HCT116 (cell line): ENCODE measurements around the gene CWC27. TPM values are rescaled to one million over a fixed set of nuclear protein-coding genes. Genes with fewer than 3 reads are reported as not detected.

Experiments
- ATAC-seq: fragments of 200-7000 bp; cut with Tn5 transposase; 2 replicates; pipeline ENCODE4 v1.9.1; 2020; ENCODE audit warnings: mild to moderate bottlenecking, moderate library complexity
- BruUV-seq: library from RNA; stranded (reverse); fragments of 400-500 nt; replicated peaks from 2 replicates; lab custom pipeline; 2021; lab: Mats Ljungman, UMichigan
- CTCF ChIA-PET: fragments of 300-600 bp; sonication (Branson Sonifier 250); formaldehyde crosslinking; loops from one replicate; lab custom pipeline; 2021; ENCODE audit warnings: antibody characterized with exemption; lab: Charles Lee
- POLR2A ChIA-PET: fragments of 300-600, 350-600 bp; sonication (Branson Sonifier 250); formaldehyde crosslinking; loops from one replicate; lab custom pipeline; 2021; ENCODE audit warnings: antibody characterized with exemption; lab: Charles Lee
- RAD21 ChIA-PET, 2 experiments: fragments of 300-600 bp; sonication (Branson Sonifier 250); formaldehyde crosslinking; loops; one replicate each; lab custom pipeline; 2023; ENCODE audit warnings: low total read pairs in 2 of 2; ENCODE audit not compliant: uncharacterized antibody in 2 of 2, unreplicated experiment in 2 of 2, low non-redundant PET in 1 of 2; lab: Charles Lee
- DNase-seq: peaks from one replicate; pipeline ENCODE4 v3.0.0-alpha.2; 2010; ENCODE audit warnings: low read depth, low spot score
- H2AFZ ChIP-seq: fragments of 200-600 bp; shearing (Covaris generic), sonication (generic); 2 replicates; pipeline ENCODE4 v1.6.1; 2017; ENCODE audit warnings: low read depth, mixed run types, mixed read lengths, antibody characterized with exemption, low read length; ENCODE audit not compliant: poor library complexity, severe bottlenecking
- H3K27ac ChIP-seq: 2 replicates; pipeline ENCODE4 v1.5.1; 2012; ENCODE audit warnings: low read depth, low read length
- H3K27me3 ChIP-seq: fragments of 200-600 bp; sonication (generic); 2 replicates; pipeline ENCODE4 v1.6.1; 2016; ENCODE audit warnings: mixed run types, low read length, mixed read lengths; ENCODE audit not compliant: insufficient read depth
- H3K36me3 ChIP-seq, 2 experiments: fragments of 200-500 bp in 1 of 2; fragments of 200-600 bp in 1 of 2; sonication (Bioruptor generic) in 1 of 2; sonication (generic) in 1 of 2; 2 replicates each; pipeline versions ENCODE4 v1.5.1 to v1.6.1; 2014 to 2016; ENCODE audit warnings: low read length in 2 of 2, inconsistent platforms in 1 of 2, mixed read lengths in 1 of 2, mixed run types in 1 of 2; ENCODE audit not compliant: insufficient read depth in 2 of 2, control insufficient read depth in 1 of 2
- H3K4me1 ChIP-seq, 2 experiments: fragments of 200-600 bp in 1 of 2; sonication (generic) in 1 of 2; 2 replicates each; pipeline versions ENCODE4 v1.5.1 to v1.6.1; 2012 to 2017; ENCODE audit warnings: low read length in 2 of 2, inconsistent platforms in 1 of 2, mild to moderate bottlenecking in 1 of 2, mixed read lengths in 1 of 2, mixed run types in 1 of 2, moderate library complexity in 1 of 2; ENCODE audit not compliant: insufficient read depth in 2 of 2, control insufficient read depth in 1 of 2
- H3K4me2 ChIP-seq: fragments of 200-600 bp; sonication (generic); 2 replicates; pipeline ENCODE4 v1.6.1; 2017; ENCODE audit warnings: mixed run types, low read length, mixed read lengths
- H3K4me3 ChIP-seq, 2 experiments: fragments of 200-600 bp in 1 of 2; sonication (generic) in 1 of 2; replicated peaks in 1 of 2; 2 replicates each; pipeline ENCODE4 v1.5.1; 2011 to 2016; ENCODE audit warnings: low read length in 2 of 2, control low read depth in 1 of 2, low read depth in 1 of 2, mild to moderate bottlenecking in 1 of 2, mixed read lengths in 1 of 2, mixed run types in 1 of 2
- H3K79me2 ChIP-seq: fragments of 200-600 bp; sonication (generic); 2 replicates; pipeline ENCODE4 v1.6.1; 2017; ENCODE audit warnings: mild to moderate bottlenecking, mixed run types, low read length, moderate library complexity, mixed read lengths; ENCODE audit not compliant: insufficient read depth
- H3K9ac ChIP-seq: fragments of 200-600 bp; sonication (generic); 2 replicates; pipeline ENCODE4 v1.6.1; 2016; ENCODE audit warnings: low read length, mixed read lengths
- H3K9me2 ChIP-seq: fragments of 200-600 bp; sonication (generic), shearing (Covaris generic); 2 replicates; pipeline ENCODE4 v1.6.1; 2017; ENCODE audit warnings: mixed run types, mild to moderate bottlenecking, moderate library complexity; ENCODE audit not compliant: insufficient read depth
- H3K9me3 ChIP-seq, 2 experiments: fragments of 200-500 bp in 1 of 2; fragments of 200-600 bp in 1 of 2; sonication (Bioruptor generic) in 1 of 2; sonication (generic) in 1 of 2; 2 replicates each; pipeline ENCODE4 v1.6.1; 2014 to 2017; ENCODE audit warnings: low read length in 2 of 2, mixed read lengths in 2 of 2, inconsistent platforms in 1 of 2, low read depth in 1 of 2, mild to moderate bottlenecking in 1 of 2, mixed run types in 1 of 2, moderate library complexity in 1 of 2; ENCODE audit not compliant: control insufficient read depth in 1 of 2, insufficient read depth in 1 of 2
- H4K20me1 ChIP-seq: fragments of 200-600 bp; sonication (generic), shearing (Covaris generic); 2 replicates; pipeline ENCODE4 v1.6.1; 2017; ENCODE audit warnings: mixed run types, mild to moderate bottlenecking, moderate library complexity; ENCODE audit not compliant: insufficient read depth
- ATF3 ChIP-seq: IDR thresholded peaks from 2 replicates; pipeline ENCODE4 v1.6.1; 2012
- CBX3 ChIP-seq: IDR thresholded peaks from 2 replicates; pipeline ENCODE4 v1.6.1; 2012; ENCODE audit warnings: low read depth
- FOSL1 ChIP-seq: IDR thresholded peaks from 2 replicates; pipeline ENCODE4 v1.6.1; 2012; ENCODE audit warnings: low read depth
- JUND ChIP-seq: IDR thresholded peaks from 2 replicates; pipeline ENCODE4 v1.6.1; 2012
- POLR2A ChIP-seq: IDR thresholded peaks from 2 replicates; pipeline ENCODE4 v1.7.0; 2011; ENCODE audit warnings: borderline replicate concordance; ENCODE audit not compliant: insufficient read depth, insufficient read length; ENCODE audit errors: extremely low read depth
- POLR2AphosphoS5 ChIP-seq: IDR thresholded peaks from 2 replicates; pipeline ENCODE4 v1.6.1; 2011; ENCODE audit warnings: mild to moderate bottlenecking, low read depth, low read length, moderate library complexity
- REST ChIP-seq: IDR thresholded peaks from 2 replicates; pipeline ENCODE4 v1.6.1; 2012; ENCODE audit warnings: low read depth
- SIN3A ChIP-seq: IDR thresholded peaks from 2 replicates; pipeline ENCODE4 v1.6.1; 2012; ENCODE audit warnings: low read depth
- SP1 ChIP-seq: IDR thresholded peaks from 2 replicates; pipeline ENCODE4 v1.6.1; 2012; ENCODE audit warnings: low read depth
- TCF7L2 ChIP-seq: IDR thresholded peaks from 2 replicates; pipeline ENCODE4 v1.7.0; 2011; ENCODE audit warnings: borderline replicate concordance, inconsistent platforms; ENCODE audit not compliant: insufficient read depth, insufficient read length; ENCODE audit errors: extremely low read depth
- YY1 ChIP-seq: IDR thresholded peaks from 2 replicates; pipeline ENCODE4 v1.6.1; 2011; ENCODE audit warnings: low read length, low read depth, moderate library complexity, mild to moderate bottlenecking; ENCODE audit not compliant: insufficient replicate concordance; ENCODE audit errors: extremely low read depth
- ZFX ChIP-seq: fragments of 450-650 bp; IDR thresholded peaks from 2 replicates; pipeline ENCODE4 v1.6.1; 2017
- intact Hi-C: fragments of 100-400 bp; cut with micrococcal nuclease; formaldehyde crosslinking; loops from 2 replicates; pipeline ENCODE4 v1.10.0; 2022
- total RNA-seq: library from RNA; stranded (reverse); gene quantifications from one replicate; pipeline ENCODE4 v1.2.1, GENCODE V29; 2021; ENCODE audit not compliant: unreplicated experiment

CWC27 gene
- total RNA-seq, 1 experiment from 2014 or later, result 29.1 TPM

GRCh38 chr5:64767959-64768357, 772 bp upstream of the CWC27 start:
- H3K9me3 ChIP-seq, result no peaks in the 10 kb centered on the region
- H3K4me3 ChIP-seq, result peak overlapping the region; percentile 88 to 98
- H2AFZ ChIP-seq, result peak overlapping the region; percentile 87
- H3K9ac ChIP-seq, result peak overlapping the region; percentile 87
- POLR2A ChIA-PET, result interaction anchor here (0.5 kb wide), 1 partner anchor 8 kb away, joined by 3 read pairs; no protein-coding TSS in a partner anchor
- no peaks in the 10 kb centered on the region for H3K27me3 ChIP-seq
- peak overlapping the region; percentile 82 for H3K4me2 ChIP-seq
- TSS peak; percentile 56 for BruUV-seq
- peak; percentile 30 for ATAC-seq
- H3K4me1 ChIP-seq, result peaks cover 19 to 27% of the 10 kb centered on the region in 2 experiments; a peak in 3 of 4 replicates
- intact Hi-C loops, result no loop called here
- H4K20me1 ChIP-seq, result no peaks in the 10 kb centered on the region
- RAD21 ChIA-PET, result no interaction called here
- peak overlapping the region; percentile 70 for H3K27ac ChIP-seq
- H3K36me3 ChIP-seq, result no peaks in the 10 kb centered on the region; a peak in 1 of 4 replicates
- no peak for DNase-seq
- CTCF ChIA-PET, result no interaction called here
- no peaks in the 10 kb centered on the region for H3K9me2 ChIP-seq
- peaks cover 88% of the 10 kb centered on the region for H3K79me2 ChIP-seq
- TF ChIP-seq POLR2A (no peak), ZFX (no peak), POLR2AphosphoS5 (no peak), YY1 (no peak), JUND (no peak), SP1 (no peak), SIN3A (no peak), REST (no peak), FOSL1 (no peak), TCF7L2 (no peak), ATF3 (no peak), CBX3 (no peak)
